H1 (cell line): ENCODE results near the gene KRTAP24-1. TPM values are rescaled to one million over a fixed set of nuclear protein-coding genes. Genes with fewer than 3 reads are reported as not detected.

Experiments used
- CTCF ChIA-PET: fragments of 300-600 bp; sonication (Branson Sonifier 250); formaldehyde crosslinking; loops from one replicate; lab custom pipeline; 2021; ENCODE audit not compliant: partially characterized antibody; lab: Charles Lee
- POLR2A ChIA-PET: fragments of 300-600 bp; sonication (Branson Sonifier 250); formaldehyde crosslinking; loops from one replicate; lab custom pipeline; 2021; ENCODE audit warnings: inconsistent platforms; ENCODE audit not compliant: partially characterized antibody; lab: Charles Lee
- DNase-seq, 2 experiments: peaks; one replicate each; pipeline versions ENCODE4 v3.0.0 to v3.0.0-alpha.2; 2010 to 2022; ENCODE audit warnings: low spot score in 2 of 2, low read depth in 1 of 2, mixed read lengths in 1 of 2
- FAIRE-seq: peaks from 2 replicates; lab custom pipeline; 2011; peaks lifted over from hg19 to GRCh38; lab: Jason Lieb, UNC
- H2AFZ ChIP-seq: 2 replicates; pipeline ENCODE4 v1.8.1; 2012; ENCODE audit warnings: low read length, inconsistent platforms
- H2AK5ac ChIP-seq: 2 replicates; pipeline ENCODE4 v1.6.1; 2013; ENCODE audit warnings: low read depth, low read length
- H2BK120ac ChIP-seq: replicated peaks from 2 replicates; pipeline ENCODE3; 2013; ENCODE audit warnings: low read depth, low read length, inconsistent platforms
- H2BK12ac ChIP-seq: 2 replicates; pipeline ENCODE4 v1.6.1; 2013; ENCODE audit warnings: low read depth, low read length
- H2BK15ac ChIP-seq: 2 replicates; pipeline ENCODE4 v1.6.1; 2013; ENCODE audit warnings: low read length
- H2BK20ac ChIP-seq: 2 replicates; pipeline ENCODE4 v1.6.1; 2013; ENCODE audit warnings: low read length
- H2BK5ac ChIP-seq: 2 replicates; pipeline ENCODE4 v1.6.1; 2013; ENCODE audit warnings: low read depth, low read length
- H3K14ac ChIP-seq: 2 replicates; pipeline ENCODE4 v1.6.1; 2013; ENCODE audit warnings: inconsistent platforms; ENCODE audit not compliant: insufficient read length
- H3K18ac ChIP-seq: 2 replicates; pipeline ENCODE4 v1.6.1; 2013; ENCODE audit warnings: low read length; ENCODE audit errors: extremely low read depth
- H3K23ac ChIP-seq: 2 replicates; pipeline ENCODE4 v1.6.1; 2013; ENCODE audit warnings: inconsistent platforms; ENCODE audit not compliant: insufficient read length
- H3K23me2 ChIP-seq: 2 replicates; pipeline ENCODE4 v1.6.1; 2013; ENCODE audit warnings: low read depth, low read length
- H3K27ac ChIP-seq: 2 replicates; pipeline ENCODE4 v1.6.1; 2011; ENCODE audit warnings: low read depth, low read length, inconsistent platforms
- H3K27me3 ChIP-seq, 4 experiments: replicated peaks in 1 of 4; 1 replicate in 1 of 4; 2 replicates in 3 of 4; pipeline versions ENCODE4 v1.6.1 to v1.8.1; 2011 to 2013; ENCODE audit warnings: low read length in 3 of 4, mild to moderate bottlenecking in 3 of 4, inconsistent platforms in 2 of 4, mixed read lengths in 2 of 4, moderate library complexity in 1 of 4; ENCODE audit not compliant: control insufficient read depth in 3 of 4, insufficient read depth in 3 of 4; ENCODE audit errors: extremely low read depth in 1 of 4
- H3K36me3 ChIP-seq, 4 experiments: 2 replicates each; pipeline versions ENCODE4 v1.6.1 to v1.8.1; 2011 to 2013; ENCODE audit warnings: mild to moderate bottlenecking in 4 of 4, low read length in 3 of 4, moderate library complexity in 2 of 4, control low read depth in 1 of 4, inconsistent platforms in 1 of 4; ENCODE audit not compliant: insufficient read depth in 4 of 4, control insufficient read depth in 2 of 4
- H3K4ac ChIP-seq: replicated peaks from 2 replicates; pipeline ENCODE3; 2013; ENCODE audit warnings: low read length, low read depth, mixed read lengths, inconsistent platforms; ENCODE audit not compliant: insufficient read length
- H3K4me1 ChIP-seq, 4 experiments: replicated peaks in 1 of 4; 1 replicate in 1 of 4; 2 replicates in 3 of 4; pipeline versions ENCODE4 v1.6.1 to v1.8.1; 2011 to 2013; ENCODE audit warnings: low read length in 3 of 4, inconsistent platforms in 2 of 4, mixed read lengths in 1 of 4; ENCODE audit not compliant: insufficient read depth in 4 of 4, control insufficient read depth in 3 of 4
- H3K4me2 ChIP-seq, 2 experiments: 2 replicates each; pipeline versions ENCODE4 v1.6.1 to v1.8.1; 2011 to 2013; ENCODE audit warnings: low read depth in 2 of 2, low read length in 2 of 2, control low read depth in 1 of 2, inconsistent platforms in 1 of 2, mild to moderate bottlenecking in 1 of 2; ENCODE audit not compliant: insufficient read depth in 1 of 2
- H3K4me3 ChIP-seq, 4 experiments: fragments of 200-600, 300-600 bp in 1 of 4; sonication (generic), shearing (Covaris generic), sonication (Bioruptor Twin) in 1 of 4; 2 replicates each; pipeline versions ENCODE4 v1.5.1 to v1.8.1; 2011 to 2016; ENCODE audit warnings: low read length in 4 of 4, low read depth in 3 of 4, control low read depth in 2 of 4, inconsistent platforms in 2 of 4, mild to moderate bottlenecking in 2 of 4, mixed read lengths in 1 of 4, moderate library complexity in 1 of 4; ENCODE audit not compliant: insufficient read depth in 2 of 4; ENCODE audit errors: extremely low read depth in 1 of 4
- H3K56ac ChIP-seq: replicated peaks from 2 replicates; pipeline ENCODE3; 2013; ENCODE audit warnings: low read depth, mild to moderate bottlenecking, mixed read lengths, low read length, inconsistent platforms; ENCODE audit not compliant: insufficient read length
- H3K79me1 ChIP-seq: 2 replicates; pipeline ENCODE4 v1.6.1; 2013; ENCODE audit warnings: low read depth, low read length, control low read depth
- H3K79me2 ChIP-seq, 2 experiments: 2 replicates each; pipeline versions ENCODE4 v1.6.1 to v1.8.1; 2012 to 2013; ENCODE audit warnings: low read length in 2 of 2, mild to moderate bottlenecking in 2 of 2, inconsistent platforms in 1 of 2; ENCODE audit not compliant: insufficient read depth in 2 of 2, control insufficient read depth in 1 of 2
- H3K9ac ChIP-seq, 4 experiments: replicated peaks in 1 of 4; 1 replicate in 1 of 4; 2 replicates in 3 of 4; pipeline versions ENCODE4 v1.6.1 to v1.8.1; 2011 to 2013; ENCODE audit warnings: low read depth in 3 of 4, low read length in 3 of 4, control low read depth in 2 of 4, mild to moderate bottlenecking in 2 of 4, moderate library complexity in 2 of 4, inconsistent platforms in 1 of 4; ENCODE audit errors: extremely low read depth in 1 of 4
- H3K9me3 ChIP-seq, 2 experiments: 2 replicates each; pipeline versions ENCODE4 v1.6.1 to v1.8.1; 2012 to 2013; ENCODE audit warnings: mild to moderate bottlenecking in 2 of 2, moderate library complexity in 2 of 2, control low read depth in 1 of 2, inconsistent platforms in 1 of 2, low read depth in 1 of 2, low read length in 1 of 2, mixed read lengths in 1 of 2; ENCODE audit not compliant: insufficient read depth in 2 of 2
- H4K20me1 ChIP-seq, 2 experiments: replicated peaks in 1 of 2; 2 replicates each; pipeline versions ENCODE3 to v1.8.1; 2011 to 2013; ENCODE audit warnings: inconsistent platforms in 2 of 2, low read length in 2 of 2, mild to moderate bottlenecking in 1 of 2; ENCODE audit not compliant: insufficient read depth in 2 of 2, control insufficient read depth in 1 of 2
- H4K5ac ChIP-seq: 2 replicates; pipeline ENCODE4 v1.6.1; 2013; ENCODE audit warnings: low read length, low read depth, mixed read lengths, inconsistent platforms; ENCODE audit not compliant: insufficient read length
- H4K8ac ChIP-seq: 2 replicates; pipeline ENCODE4 v1.8.0; 2013; ENCODE audit warnings: mild to moderate bottlenecking, moderate library complexity, low read length, inconsistent platforms; ENCODE audit not compliant: insufficient read depth; ENCODE audit errors: extremely low read depth
- H4K91ac ChIP-seq: replicated peaks from 2 replicates; pipeline ENCODE3; 2013; ENCODE audit warnings: low read length, mixed read lengths, inconsistent platforms; ENCODE audit not compliant: insufficient read length
- ATF3 ChIP-seq: IDR thresholded peaks from 2 replicates; pipeline ENCODE4 v1.6.1; 2011; ENCODE audit warnings: low read depth, mild to moderate bottlenecking, low read length; ENCODE audit not compliant: insufficient read depth
- JUND ChIP-seq: IDR thresholded peaks from 2 replicates; pipeline ENCODE4 v1.6.1; 2011; ENCODE audit warnings: mild to moderate bottlenecking, improper control_type of control experiment, low read length
- SP4 ChIP-seq: IDR thresholded peaks from 2 replicates; pipeline ENCODE4 v1.6.1; 2012; ENCODE audit warnings: low read length, inconsistent platforms
- WGBS, 2 experiments: shearing (Covaris generic) in 1 of 2; methylation state at CpG; one replicate each; pipeline versions ENCODE4 v1.1.6 to v1.1.7; 2013 to 2015; ENCODE audit warnings: low lambda C conversion rate in 2 of 2, mixed read lengths in 2 of 2, inconsistent platforms in 1 of 2, low coverage in 1 of 2, missing lambda C conversion rate in 1 of 2; ENCODE audit not compliant: insufficient replicate concordance in 2 of 2, insufficient coverage in 1 of 2, insufficient read length in 1 of 2; ENCODE audit errors: extremely low coverage in 1 of 2, missing lambda C conversion rate in 1 of 2; 5-methylcytosine and 5-hydroxymethylcytosine counted together
- polyA plus RNA-seq, 7 experiments: library from polyadenylated mRNA; depleted of rRNA in 3 of 7; stranded (reverse) in 5 of 7; unstranded in 2 of 7; fragments of >200 nt in 5 of 7; fragments of 200-250 nt in 2 of 7; gene quantifications; 1 replicate in 5 of 7; 2 replicates in 1 of 7; 4 replicates in 1 of 7; pipeline versions ENCODE4 v1.2.1 to v1.2.3, GENCODE V29; 2011 to 2013; ENCODE audit warnings: missing spikeins in 2 of 7, mixed read lengths in 2 of 7
- total RNA-seq: library from RNA; stranded (reverse); fragmentation: NEBNext Ultra II Directional; extraction: Animal tissue kit (Norgen Biotek cat#: 25700); gene quantifications from 2 replicates; pipeline ENCODE4 v1.2.1, GENCODE V29; 2021

The KRTAP24-1 gene
- total and polyA plus RNA-seq, 2 of the 8 experiments (the other 6 are each of a cell fraction or from before 2014, with no cell fraction given), result not detected

DNA sequence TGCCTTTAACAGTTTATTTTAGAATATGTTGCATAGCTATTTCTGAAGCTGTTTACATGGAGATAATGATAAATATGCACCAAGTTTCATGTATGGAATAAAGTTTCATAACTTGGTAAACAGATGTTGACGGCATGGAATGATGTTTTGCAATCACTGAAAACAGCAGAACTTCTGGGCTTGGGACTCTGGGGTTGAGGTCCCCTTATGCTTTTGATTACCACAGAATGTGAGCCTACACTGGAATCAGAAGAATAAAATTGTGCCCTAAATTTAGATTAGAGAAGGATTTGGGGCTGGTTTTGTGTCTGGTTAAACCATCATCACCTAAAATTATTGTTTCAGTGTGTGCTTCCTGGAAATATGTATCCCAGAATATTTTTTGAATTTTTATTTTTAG is 11.1 kb downstream of the KRTAP24-1 start:
- ChIA-PET POLR2A (no interaction called here), CTCF (interaction anchor here (1.0 to 1.4 kb wide), 2 partner anchors 24 to 235 kb away, joined by 3 to 4 read pairs; no protein-coding TSS in a partner anchor)
- H4K20me1 ChIP-seq, result no peaks in the 10 kb centered on the region
- no peak overlapping the region for H3K27ac ChIP-seq
- no peak overlapping the region for H3K4ac ChIP-seq
- no peaks in the 10 kb centered on the region for H3K23me2 ChIP-seq
- no peak overlapping the region for H4K8ac ChIP-seq
- H3K9me3 ChIP-seq, result no peaks in the 10 kb centered on the region
- no peaks in the 10 kb centered on the region for H3K27me3 ChIP-seq
- no peak overlapping the region for H3K4me2 ChIP-seq
- H2BK12ac ChIP-seq, result no peak overlapping the region
- no peak overlapping the region for H3K18ac ChIP-seq
- H2BK120ac ChIP-seq, result no peak overlapping the region
- no peak overlapping the region for H2BK5ac ChIP-seq
- no peak overlapping the region for H4K5ac ChIP-seq
- no peaks in the 10 kb centered on the region for H3K4me1 ChIP-seq
- H3K9ac ChIP-seq, result no peak overlapping the region
- H3K14ac ChIP-seq, result no peak overlapping the region
- no peak overlapping the region for H2BK15ac ChIP-seq
- WGBS, 2 experiments, result 86% methylated on average over 1 of the region's 1 CpG; no CpG with 5 or more reads in 1 of the 2 experiments
- TF ChIP-seq JUND (no peak), ATF3 (no peak), SP4 (no peak)
- H2AK5ac ChIP-seq, result no peak overlapping the region
- H2BK20ac ChIP-seq, result no peak overlapping the region
- DNase-seq (no peak), FAIRE-seq (no peak)
- H3K36me3 ChIP-seq, result no peaks in the 10 kb centered on the region
- no peak overlapping the region for H3K56ac ChIP-seq
- H3K79me1 ChIP-seq, result no peaks in the 10 kb centered on the region
- no peaks in the 10 kb centered on the region for H3K79me2 ChIP-seq
- no peak overlapping the region for H4K91ac ChIP-seq
- no peak overlapping the region for H3K23ac ChIP-seq
- H3K4me3 ChIP-seq, result no peak overlapping the region
- no peak overlapping the region for H2AFZ ChIP-seq
